ENCODE measurements around the gene ZNF350.
"Not testable (repeated sequence)": the region's sequence is repeated elsewhere in the genome, so short reads cannot be mapped to it uniquely, and the experiment has no call there.

Gene ZNF350

DNA sequence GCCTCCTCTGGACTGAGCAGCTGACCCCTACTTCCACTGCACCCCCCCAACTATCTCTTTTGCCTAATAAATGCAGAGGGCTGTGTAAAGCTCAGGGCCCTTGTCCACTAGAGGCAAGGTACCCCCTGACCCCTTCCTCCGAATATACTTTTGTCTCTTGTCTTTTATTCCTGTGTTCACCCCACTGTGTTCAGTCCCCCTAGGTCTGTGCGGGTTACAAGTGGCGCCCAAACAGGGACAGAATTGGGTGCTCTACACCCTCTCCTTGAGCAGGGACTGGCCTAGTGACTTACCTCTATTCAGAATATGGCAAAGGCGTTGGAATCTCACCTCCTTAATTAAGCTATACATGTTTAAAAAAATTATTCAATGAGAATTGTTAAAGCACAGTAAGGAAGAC lies 15.0 kb downstream of the ZNF350 start:
- DNase-seq (ENCODE audit: low spot score): no peak

DNA sequence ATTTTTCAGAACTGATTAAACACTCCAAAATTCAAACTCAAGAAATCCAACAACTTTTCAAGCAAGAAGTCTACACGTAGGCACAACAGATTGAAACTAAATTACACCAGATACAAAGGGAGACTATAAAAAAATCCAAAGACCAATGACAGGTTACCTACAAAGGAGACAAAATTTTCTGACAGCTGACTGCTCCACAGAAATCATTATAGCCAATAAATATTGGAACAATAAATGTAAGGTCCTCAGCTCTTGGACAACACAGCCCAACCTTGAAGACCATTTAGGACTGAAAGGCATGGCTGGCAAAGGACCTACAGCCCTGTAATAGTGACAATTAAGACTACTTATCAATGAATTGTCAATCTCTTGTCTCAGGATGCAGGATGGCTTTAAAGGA lies 15.9 kb downstream of the ZNF350 start:
- no peak for DNase-seq (ENCODE audit: low spot score)

- DNase-seq (ENCODE audit: low spot score): no peak
These were observed 21.1 kb downstream of the ZNF350 start for GRCh38 chr19:51965583-51965982.

DNA sequence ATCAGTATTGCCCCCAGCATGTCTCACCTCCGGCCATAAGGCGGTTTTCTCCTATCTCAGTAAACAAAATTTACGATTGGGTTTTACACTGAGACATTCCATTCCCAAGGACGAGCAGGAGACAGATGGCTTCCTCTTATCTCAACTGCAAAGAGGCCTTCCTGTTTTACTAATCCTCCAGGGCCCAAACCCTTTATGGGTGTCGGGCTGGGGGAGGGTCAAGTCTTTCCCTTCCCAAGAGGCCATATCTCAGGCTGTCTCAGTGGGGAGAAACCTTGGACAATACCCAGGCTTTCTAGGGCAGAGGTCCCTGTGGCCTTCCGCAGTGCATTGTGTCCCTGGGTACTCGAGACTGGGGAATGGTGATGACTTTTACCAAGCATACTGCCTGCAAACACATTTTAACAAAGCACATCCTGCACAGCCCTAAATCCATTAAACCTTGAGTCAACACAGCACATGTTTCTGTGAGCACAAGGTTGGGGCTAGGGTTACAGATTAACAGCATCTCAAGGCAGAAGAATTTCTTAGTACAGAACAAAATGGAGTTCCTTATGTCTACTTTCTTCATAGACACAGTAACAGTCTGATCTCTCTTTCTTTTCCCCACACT lies 25.9 kb downstream of the ZNF350 start:
- not testable (repeated sequence) for DNase-seq (ENCODE audit: low spot score)

- no peak for DNase-seq (ENCODE audit: low spot score)
These were observed 26.8 kb downstream of the ZNF350 start for GRCh38 chr19:51959791-51960190.

GRCh38 chr19:51957846-51958245 lies 28.8 kb downstream of the ZNF350 start:
- DNase-seq (ENCODE audit: low spot score): not testable (repeated sequence)

DNA sequence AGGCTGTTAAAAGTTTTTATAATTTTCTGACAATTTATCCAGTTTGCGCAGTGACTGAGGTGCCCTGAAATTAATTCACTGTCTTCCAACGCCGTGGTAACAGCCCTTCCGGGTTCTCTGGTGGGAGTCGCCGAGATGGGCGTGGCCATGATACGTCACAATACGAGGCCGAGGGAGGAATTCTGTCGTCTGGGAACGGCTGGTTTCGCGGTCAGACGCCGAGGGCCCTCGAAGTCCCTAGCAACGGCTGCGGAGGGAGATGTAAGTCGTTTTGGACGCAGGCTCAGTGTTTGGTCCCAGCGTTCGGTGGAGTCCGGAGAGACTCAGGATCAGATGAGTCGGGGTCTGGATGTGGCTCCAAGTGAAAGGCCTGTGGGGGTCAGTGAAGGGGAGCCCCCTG lies 37.7 kb downstream of the ZNF350 start:
- no peak for DNase-seq (ENCODE audit: low spot score)

DNA sequence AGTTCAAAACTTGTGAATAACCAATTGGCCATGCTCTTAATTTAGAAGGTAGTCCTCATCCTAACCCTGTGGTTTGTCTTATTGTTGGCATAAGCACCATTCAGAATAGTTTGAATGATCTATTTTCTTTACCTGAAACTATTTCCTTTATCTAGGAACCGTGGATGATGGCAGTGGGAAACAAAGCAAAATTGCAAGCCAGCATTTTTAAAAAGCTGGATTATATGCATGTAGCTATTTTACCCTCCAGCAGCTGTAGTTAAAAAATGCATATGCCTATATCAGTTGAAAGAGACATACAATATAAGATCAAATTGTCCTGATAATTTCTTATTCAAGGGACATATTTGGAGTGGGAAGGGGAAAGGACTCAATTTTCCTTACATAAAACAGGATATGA lies 40.0 kb downstream of the ZNF350 start:
- DNase-seq (ENCODE audit: low spot score): no peak

DNA sequence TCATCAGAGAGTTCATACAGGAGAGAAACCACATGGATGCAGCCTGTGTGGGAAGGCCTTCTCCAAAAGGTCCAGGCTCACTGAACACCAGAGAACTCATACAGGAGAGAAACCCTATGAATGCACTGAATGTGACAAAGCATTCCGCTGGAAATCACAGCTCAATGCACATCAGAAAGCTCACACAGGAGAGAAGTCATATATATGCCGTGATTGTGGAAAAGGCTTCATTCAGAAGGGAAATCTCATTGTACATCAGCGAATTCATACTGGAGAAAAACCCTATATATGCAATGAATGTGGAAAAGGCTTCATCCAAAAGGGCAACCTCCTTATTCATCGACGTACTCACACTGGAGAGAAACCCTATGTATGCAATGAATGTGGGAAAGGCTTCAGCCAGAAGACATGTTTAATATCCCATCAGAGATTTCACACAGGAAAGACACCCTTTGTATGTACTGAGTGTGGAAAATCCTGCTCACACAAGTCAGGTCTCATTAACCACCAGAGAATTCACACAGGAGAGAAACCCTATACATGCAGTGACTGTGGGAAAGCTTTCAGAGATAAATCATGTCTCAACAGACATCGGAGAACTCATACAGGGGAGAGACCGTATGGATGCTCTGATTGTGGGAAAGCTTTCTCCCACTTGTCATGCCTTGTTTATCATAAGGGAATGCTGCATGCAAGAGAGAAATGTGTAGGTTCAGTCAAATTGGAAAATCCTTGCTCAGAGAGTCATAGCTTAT lies 41.7 kb downstream of the ZNF350 start:
- no peak for DNase-seq (ENCODE audit: low spot score)

GRCh38 chr19:51938936-51939335 lies 47.7 kb downstream of the ZNF350 start:
- no peak for DNase-seq (ENCODE audit: low spot score)

GRCh38 chr19:51931921-51932320 lies 54.7 kb downstream of the ZNF350 start:
- no peak for DNase-seq (ENCODE audit: low spot score)

GRCh38 chr19:51927859-51928258 lies 58.8 kb downstream of the ZNF350 start:
- DNase-seq (ENCODE audit: low spot score): no peak

- peak; percentile 91 for DNase-seq (ENCODE audit: low spot score)
These were observed 59.6 kb downstream of the ZNF350 start, which contains the start of gene ZNF613 for GRCh38 chr19:51926784-51927741. TSS of gene ZNF613 (plus strand) at chr19:51927472. CDS start at chr19:51936221, 8,749 bp downstream.

GRCh38 chr19:51926426-51926783 lies 60.2 kb downstream of the ZNF350 start:
- DNase-seq (ENCODE audit: low spot score): no peak

- DNase-seq (ENCODE audit: low spot score): no peak
These were observed 64.7 kb downstream of the ZNF350 start for GRCh38 chr19:51921949-51922348.

DNA sequence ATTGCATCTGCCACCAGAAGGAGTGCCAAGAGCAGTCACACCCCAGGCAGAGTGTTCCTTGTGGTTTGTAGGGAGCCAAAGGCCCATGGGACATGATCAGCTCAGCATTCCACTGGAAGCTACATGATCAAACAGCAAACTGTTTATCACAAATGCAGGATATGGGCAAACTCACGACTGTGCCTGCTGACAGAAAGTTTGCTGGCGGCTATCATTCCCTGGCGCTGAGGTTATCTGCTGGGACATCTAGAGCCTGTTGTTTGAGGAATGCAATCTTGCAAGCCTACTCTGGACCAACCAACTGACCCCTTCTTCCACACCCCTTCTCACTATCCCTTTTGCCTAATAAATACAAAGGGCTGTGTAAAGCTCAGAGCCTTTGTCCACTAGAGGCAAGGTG lies 67.0 kb downstream of the ZNF350 start:
- no peak for DNase-seq (ENCODE audit: low spot score)

DNA sequence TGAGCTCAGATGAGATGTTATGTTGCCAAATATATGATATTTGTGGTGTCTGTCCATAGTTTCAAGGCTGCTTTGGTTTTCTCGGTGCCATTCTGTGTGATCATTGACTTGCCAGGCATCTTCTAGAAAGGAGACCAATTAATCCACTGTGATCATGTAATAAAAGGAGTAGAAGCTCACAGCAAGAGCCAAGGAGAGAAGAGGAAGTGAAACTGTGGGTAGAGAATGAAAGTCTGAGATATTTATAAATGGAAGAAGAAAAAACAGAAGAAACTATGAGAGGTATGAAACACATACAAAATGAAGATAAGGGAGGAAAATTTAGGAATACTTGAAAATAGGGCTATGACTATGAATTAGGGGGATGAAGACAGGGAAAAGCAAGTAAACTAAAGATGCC lies 70.5 kb downstream of the ZNF350 start:
- no peak for DNase-seq (ENCODE audit: low spot score)

DNA sequence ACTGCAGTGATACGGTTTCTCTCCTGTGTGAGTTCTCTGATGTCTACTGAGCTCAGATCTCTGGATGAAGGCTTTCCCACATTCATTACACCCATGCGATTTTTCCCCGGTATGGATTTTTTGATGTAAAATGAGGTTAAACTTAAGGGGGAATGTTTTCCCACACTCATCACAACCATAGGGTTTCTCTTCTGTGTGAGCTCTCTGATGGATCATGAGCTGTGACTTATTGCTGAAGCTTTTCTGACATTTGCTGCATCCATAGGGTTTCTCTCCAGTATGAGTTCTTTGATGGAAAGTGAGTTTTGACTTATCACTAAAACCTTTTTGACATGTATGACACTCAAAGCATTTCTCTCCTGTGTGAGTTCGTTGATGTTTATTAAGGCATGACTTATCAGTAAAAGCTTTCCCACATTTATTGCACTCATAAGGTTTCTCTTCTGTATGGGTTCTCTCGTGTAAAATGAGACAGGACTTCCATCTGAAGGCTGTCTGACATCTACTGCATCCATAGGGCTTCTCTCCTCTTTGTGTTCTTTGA lies 71.2 kb downstream of the ZNF350 start:
- no peak for DNase-seq (ENCODE audit: low spot score)
